Measurements from ENCODE around the gene SYNJ2BP.

SYNJ2BP gene

GRCh38 chr14:70391493-70392391 is 25.1 kb downstream of the SYNJ2BP start:
- no peak for DNase-seq

GRCh38 chr14:70382536-70382935 is 34.4 kb downstream of the SYNJ2BP start:
- DNase-seq: no peak

GRCh38 chr14:70380824-70381223 is 36.1 kb downstream of the SYNJ2BP start:
- no peak for DNase-seq

- no peak for DNase-seq
These were observed 38.2 kb downstream of the SYNJ2BP start for GRCh38 chr14:70378696-70379095.

All from hematopoietic multipotent progenitor cell treated with erythropoietin and hydrocortisone succinate and interleukin-3 and kit ligand, for 4 days (in vitro differentiated cells).